GM23248 (cell line): ENCODE measurements around the gene PTGES. TPM values are rescaled to one million over a fixed set of nuclear protein-coding genes. Genes with fewer than 3 reads are reported as not detected.
"Not testable (repeated sequence)": the region's sequence is repeated elsewhere in the genome, so short reads cannot be mapped to it uniquely, and the experiment has no call there.

ENCODE experiments used
- DNase-seq: peaks from one replicate; pipeline ENCODE4 v3.0.0-alpha.2; 2015
- H2AFZ ChIP-seq: fragments of 200-600 bp; sonication (generic); 2 replicates; pipeline ENCODE4 v1.6.1; 2016; ENCODE audit warnings: antibody characterized with exemption
- H3F3A ChIP-seq: fragments of 200-600 bp; sonication (generic); 2 replicates; pipeline ENCODE4 v1.6.1; 2016; ENCODE audit warnings: mild to moderate bottlenecking, antibody characterized with exemption, mixed run types; ENCODE audit not compliant: insufficient read depth
- H3K27ac ChIP-seq: fragments of 200-600 bp; sonication (generic); 2 replicates; pipeline ENCODE4 v1.5.1; 2016; ENCODE audit warnings: mild to moderate bottlenecking
- H3K27me3 ChIP-seq: fragments of 200-600 bp; sonication (generic); replicated peaks from 2 replicates; pipeline ENCODE4 v1.6.1; 2016; ENCODE audit warnings: mild to moderate bottlenecking; ENCODE audit not compliant: insufficient read depth
- H3K36me3 ChIP-seq: fragments of 200-600 bp; sonication (generic); 2 replicates; pipeline ENCODE4 v1.6.1; 2016; ENCODE audit warnings: low read depth, mild to moderate bottlenecking
- H3K4me1 ChIP-seq: fragments of 200-600 bp; sonication (generic); 2 replicates; pipeline ENCODE4 v1.6.1; 2016; ENCODE audit warnings: mild to moderate bottlenecking; ENCODE audit not compliant: insufficient read depth
- H3K4me2 ChIP-seq: fragments of 200-600 bp; sonication (generic); one replicate; pipeline ENCODE4 v1.6.1; 2016; ENCODE audit warnings: mild to moderate bottlenecking; ENCODE audit not compliant: unreplicated experiment
- H3K4me3 ChIP-seq: fragments of 200-600 bp; sonication (generic); 2 replicates; pipeline ENCODE4 v1.5.1; 2016; ENCODE audit warnings: mild to moderate bottlenecking
- H3K79me2 ChIP-seq: fragments of 200-600 bp; sonication (generic); 2 replicates; pipeline ENCODE4 v1.6.1; 2016; ENCODE audit warnings: mild to moderate bottlenecking; ENCODE audit not compliant: insufficient read depth
- H3K9ac ChIP-seq: fragments of 200-600 bp; sonication (generic); 2 replicates; pipeline ENCODE4 v1.6.1; 2016; ENCODE audit warnings: mild to moderate bottlenecking
- H3K9me2 ChIP-seq: fragments of 200-600 bp; sonication (generic); 2 replicates; pipeline ENCODE4 v1.6.1; 2016; ENCODE audit warnings: mixed run types, mild to moderate bottlenecking, moderate library complexity; ENCODE audit not compliant: insufficient read depth
- H3K9me3 ChIP-seq: fragments of 200-600 bp; sonication (generic); one replicate; pipeline ENCODE4 v1.6.1; 2017; ENCODE audit warnings: low read depth
- H4K20me1 ChIP-seq: fragments of 200-600 bp; sonication (generic); 2 replicates; pipeline ENCODE4 v1.6.0; 2016; ENCODE audit not compliant: insufficient read depth
- EZH2 ChIP-seq: fragments of 200-600 bp; sonication (generic); IDR thresholded peaks from 2 replicates; pipeline ENCODE4 v1.6.1; 2018; ENCODE audit warnings: antibody characterized with exemption, mild to moderate bottlenecking; ENCODE audit not compliant: insufficient read depth, poor library complexity, severe bottlenecking
- EZH2phosphoT487 ChIP-seq: fragments of 200-600 bp; sonication (generic); IDR thresholded peaks from 2 replicates; pipeline ENCODE4 v1.6.1; 2018; ENCODE audit warnings: antibody characterized with exemption, moderate library complexity, mild to moderate bottlenecking, low read depth; ENCODE audit not compliant: insufficient read depth
- WGBS, 2 experiments: methylation state at CpG; one replicate each; pipeline ENCODE4 v1.1.6; 2015 to 2017; ENCODE audit warnings: low lambda C conversion rate in 2 of 2, low coverage in 1 of 2; ENCODE audit errors: missing lambda C conversion rate in 2 of 2; 5-methylcytosine and 5-hydroxymethylcytosine counted together
- in situ Hi-C: fragments of 300-500 bp; cut with MboI; formaldehyde crosslinking; loops from 2 replicates; pipeline ENCODE4 v1.15.0; 2020
- polyA plus RNA-seq: library from polyadenylated mRNA; unstranded; fragments of >200 nt; fragmentation: Nextera tagmentation; extraction: Ambion mirVana; gene quantifications from 2 replicates; pipeline ENCODE4 v1.2.1, GENCODE V29; 2016
- total RNA-seq: library from RNA; depleted of rRNA; stranded (reverse); fragments of >200 nt; shearing (Covaris generic); gene quantifications from 2 replicates; pipeline ENCODE4 v1.2.3, GENCODE V29; 2014

The PTGES gene
- total and polyA plus RNA-seq, 2 experiments from 2014 or later: 12.6 to 22.0 TPM

- H3K27me3 ChIP-seq: no peaks in the 10 kb centered on the region
- peaks cover 26% of the 10 kb centered on the region for H3K4me1 ChIP-seq
- no peaks in the 10 kb centered on the region for H3K36me3 ChIP-seq
- peak; percentile 88 for DNase-seq
- peaks cover 24% of the 10 kb centered on the region for H3F3A ChIP-seq
- no peak for TF ChIP-seq EZH2
- TF ChIP-seq EZH2phosphoT487: no peak
- 0% methylated on average over 6 of the region's 6 CpGs for WGBS, 2 experiments
- H2AFZ ChIP-seq: peak overlapping the region; percentile 49
- peak overlapping the region; percentile 58 for H3K4me2 ChIP-seq
- H3K9me3 ChIP-seq: no peaks in the 10 kb centered on the region
- in situ Hi-C loops: no loop called here
- H3K79me2 ChIP-seq: no peaks in the 10 kb centered on the region
- H4K20me1 ChIP-seq: no peaks in the 10 kb centered on the region
- H3K27ac ChIP-seq: peak overlapping the region; percentile 94
- peak overlapping the region; percentile 77 for H3K9ac ChIP-seq
- no peaks in the 10 kb centered on the region for H3K9me2 ChIP-seq
- H3K4me3 ChIP-seq: no peak overlapping the region
Observed at GRCh38 chr9:129761901-129762369, 9.1 kb upstream of the PTGES start.

- peak; percentile 74 for DNase-seq
- Histone ChIP-seq H3K27me3 (no peaks in the 10 kb centered on the region), H3K9me2 (no peaks in the 10 kb centered on the region), H3K27ac (peak overlapping the region; percentile 94), H4K20me1 (no peaks in the 10 kb centered on the region), H3K36me3 (no peaks in the 10 kb centered on the region), H3K9me3 (no peaks in the 10 kb centered on the region), H2AFZ (peak overlapping the region; percentile 49), H3K4me1 (peaks cover 26% of the 10 kb centered on the region), H3K79me2 (no peaks in the 10 kb centered on the region), H3K9ac (peak overlapping the region; percentile 77), H3K4me2 (peak overlapping the region; percentile 58), H3F3A (peaks cover 24% of the 10 kb centered on the region), H3K4me3 (no peak overlapping the region)
- in situ Hi-C loops: no loop called here
- TF ChIP-seq EZH2phosphoT487: no peak
- TF ChIP-seq EZH2: no peak
- 16 to 18% methylated on average over 11 of the region's 11 CpGs for WGBS, 2 experiments
Observed at GRCh38 chr9:129761293-129761900, 8.6 kb upstream of the PTGES start.

- WGBS, 2 experiments: 74 to 75% methylated on average over 7 of the region's 7 CpGs
- in situ Hi-C loops, H3K4me3 ChIP-seq, H3K36me3 ChIP-seq, H3K79me2 ChIP-seq, DNase-seq, H4K20me1 ChIP-seq, H2AFZ ChIP-seq, H3K9me2 ChIP-seq, H3K9me3 ChIP-seq, H3K27me3 ChIP-seq: not testable (repeated sequence)
- peak overlapping the region; percentile 58 for H3K4me2 ChIP-seq
- peak overlapping the region; percentile 94 for H3K27ac ChIP-seq
- peak overlapping the region; percentile 77 for H3K9ac ChIP-seq
- H3K4me1 ChIP-seq: peaks cover 26% of the 10 kb centered on the region
- H3F3A ChIP-seq: peaks cover 24% of the 10 kb centered on the region
Observed at GRCh38 chr9:129760784-129761183, 7.9 kb upstream of the PTGES start.

GRCh38 chr9:129759804-129760502, 7.1 kb upstream of the PTGES start:
- peaks cover 26% of the 10 kb centered on the region for H3K4me1 ChIP-seq
- no peaks in the 10 kb centered on the region for H3K27me3 ChIP-seq
- H3K9me3 ChIP-seq: no peaks in the 10 kb centered on the region
- H3K9ac ChIP-seq: no peak overlapping the region
- DNase-seq: no peak
- WGBS, 2 experiments: 87 to 91% methylated on average over 13 of the region's 13 CpGs
- no peak overlapping the region for H3K4me3 ChIP-seq
- H3K79me2 ChIP-seq: no peaks in the 10 kb centered on the region
- H3F3A ChIP-seq: peaks cover 24% of the 10 kb centered on the region
- no peaks in the 10 kb centered on the region for H3K36me3 ChIP-seq
- H3K27ac ChIP-seq: no peak overlapping the region
- H3K9me2 ChIP-seq: no peaks in the 10 kb centered on the region
- TF ChIP-seq EZH2phosphoT487: no peak
- no peak for TF ChIP-seq EZH2
- in situ Hi-C loops: no loop called here
- no peak overlapping the region for H3K4me2 ChIP-seq
- no peak overlapping the region for H2AFZ ChIP-seq
- no peaks in the 10 kb centered on the region for H4K20me1 ChIP-seq
